Epidermal melanocyte (primary cell): ENCODE results near the gene OR52E8.
A peak's percentile ranks its signal among the peaks of the same experiment; 100 is the strongest.

Experiments
- DNase-seq: peaks from one replicate; pipeline ENCODE4 v3.0.0; 2011; ENCODE audit warnings: low spot score; ENCODE audit not compliant: insufficient read length

Gene OR52E8

GRCh38 chr11:5808500-5809121 lies 48.9 kb downstream of the OR52E8 start, which contains the start of gene OR52N2:
Gene OR52N2 (plus strand): TSS chr11:5808924. CDS start chr11:5820336, 11,412 bp downstream.
- DNase-seq = peak; percentile 22

- DNase-seq = no peak
These were observed 49.9 kb downstream of the OR52E8 start for GRCh38 chr11:5807580-5807979.
